LNCaP clone FGC (cell line): ENCODE results near the gene POGZ.

ENCODE experiments used
- DNase-seq: peaks from one replicate; pipeline ENCODE4 v3.0.0-alpha.2; 2011; ENCODE audit warnings: low read depth
- H3K4me3 ChIP-seq: 2 replicates; pipeline ENCODE4 v1.5.1; 2011; ENCODE audit warnings: mild to moderate bottlenecking, low read depth, low read length, control low read depth
- CTCF ChIP-seq: IDR thresholded peaks from 2 replicates; pipeline ENCODE4 v1.5.1; 2012; ENCODE audit warnings: mild to moderate bottlenecking; ENCODE audit not compliant: control insufficient read depth, insufficient read depth; ENCODE audit errors: extremely low read depth

Gene POGZ

GRCh38 chr1:151418081-151418480, 41.2 kb downstream of the POGZ start:
- TF ChIP-seq CTCF, result no peak
- no peak for DNase-seq
- H3K4me3 ChIP-seq, result no peak overlapping the region

GRCh38 chr1:151416231-151416630, 43.1 kb downstream of the POGZ start:
- no peak overlapping the region for H3K4me3 ChIP-seq
- TF ChIP-seq CTCF, result no peak
- no peak for DNase-seq

GRCh38 chr1:151411884-151412283, 47.4 kb downstream of the POGZ start:
- no peak overlapping the region for H3K4me3 ChIP-seq
- no peak for TF ChIP-seq CTCF
- DNase-seq, result no peak

- no peak for TF ChIP-seq CTCF
These were observed 50.4 kb downstream of the POGZ start for GRCh38 chr1:151408891-151409290.

GRCh38 chr1:151407304-151407703, 52.0 kb downstream of the POGZ start:
- no peak for TF ChIP-seq CTCF
- no peak overlapping the region for H3K4me3 ChIP-seq
- no peak for DNase-seq

More at GRCh38 chr1:151408891-151409290, 50.4 kb downstream of the POGZ start:
- DNase-seq, result no peak
- H3K4me3 ChIP-seq, result no peak overlapping the region

GRCh38 chr1:151406176-151406575, 53.1 kb downstream of the POGZ start:
- H3K4me3 ChIP-seq, result no peak overlapping the region
- no peak for TF ChIP-seq CTCF
- no peak for DNase-seq

GRCh38 chr1:151405187-151405951, 53.9 kb downstream of the POGZ start:
- TF ChIP-seq CTCF, result no peak
- no peak overlapping the region for H3K4me3 ChIP-seq
- DNase-seq, result no peak
